SU-DHL-6 (cell line): ENCODE results near the gene RRAD.

Source experiments
- EZH2phosphoT487 ChIP-seq: fragments of 200-600 bp; sonication (generic), shearing (Covaris generic); conservative IDR thresholded peaks from 2 replicates; pipeline ENCODE4 v1.6.1; 2018; ENCODE audit warnings: mild to moderate bottlenecking, antibody characterized with exemption, low read length, moderate library complexity, mixed read lengths
- TF ChIP-seq, protein P1 (sequence below): fragments of 200-600 bp; sonication (generic); IDR thresholded peaks from one replicate; pipeline ENCODE4 v1.5.1; 2017; ENCODE audit warnings: antibody characterized with exemption, mild to moderate bottlenecking, low read length, moderate library complexity; ENCODE audit not compliant: insufficient read depth, poor library complexity, severe bottlenecking

DNA sequence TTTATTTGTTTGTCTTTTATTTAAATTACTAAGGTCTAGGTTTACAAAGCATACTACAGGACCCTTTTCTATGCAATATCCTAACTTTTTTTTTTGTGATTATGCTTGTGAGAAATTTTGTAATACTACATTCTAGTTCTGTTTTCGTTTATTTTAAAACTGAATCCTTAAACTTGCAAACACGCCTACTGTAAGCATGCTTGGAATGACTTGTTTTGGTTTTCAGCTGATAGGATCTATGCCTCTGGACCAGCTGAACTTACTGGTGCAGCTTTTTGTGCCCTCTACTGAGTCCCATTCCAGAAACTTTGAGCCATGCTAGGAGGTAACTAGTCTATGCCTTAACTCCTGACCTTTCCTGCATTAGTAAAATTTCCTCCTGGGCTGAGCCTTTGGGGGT, 39.0 kb downstream of the RRAD start:
- TF ChIP-seq, protein P1, sequence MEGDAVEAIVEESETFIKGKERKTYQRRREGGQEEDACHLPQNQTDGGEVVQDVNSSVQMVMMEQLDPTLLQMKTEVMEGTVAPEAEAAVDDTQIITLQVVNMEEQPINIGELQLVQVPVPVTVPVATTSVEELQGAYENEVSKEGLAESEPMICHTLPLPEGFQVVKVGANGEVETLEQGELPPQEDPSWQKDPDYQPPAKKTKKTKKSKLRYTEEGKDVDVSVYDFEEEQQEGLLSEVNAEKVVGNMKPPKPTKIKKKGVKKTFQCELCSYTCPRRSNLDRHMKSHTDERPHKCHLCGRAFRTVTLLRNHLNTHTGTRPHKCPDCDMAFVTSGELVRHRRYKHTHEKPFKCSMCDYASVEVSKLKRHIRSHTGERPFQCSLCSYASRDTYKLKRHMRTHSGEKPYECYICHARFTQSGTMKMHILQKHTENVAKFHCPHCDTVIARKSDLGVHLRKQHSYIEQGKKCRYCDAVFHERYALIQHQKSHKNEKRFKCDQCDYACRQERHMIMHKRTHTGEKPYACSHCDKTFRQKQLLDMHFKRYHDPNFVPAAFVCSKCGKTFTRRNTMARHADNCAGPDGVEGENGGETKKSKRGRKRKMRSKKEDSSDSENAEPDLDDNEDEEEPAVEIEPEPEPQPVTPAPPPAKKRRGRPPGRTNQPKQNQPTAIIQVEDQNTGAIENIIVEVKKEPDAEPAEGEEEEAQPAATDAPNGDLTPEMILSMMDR: no peak
- no peak for TF ChIP-seq EZH2phosphoT487
